NCI-H2196 (cell line): ENCODE measurements around the gene HS1BP3.

ENCODE experiments used
- DNase-seq: peaks from one replicate; lab custom pipeline; 2025; ENCODE audit not compliant: unreplicated experiment; lab: John Stamatoyannopoulos, UW

Gene HS1BP3

DNA sequence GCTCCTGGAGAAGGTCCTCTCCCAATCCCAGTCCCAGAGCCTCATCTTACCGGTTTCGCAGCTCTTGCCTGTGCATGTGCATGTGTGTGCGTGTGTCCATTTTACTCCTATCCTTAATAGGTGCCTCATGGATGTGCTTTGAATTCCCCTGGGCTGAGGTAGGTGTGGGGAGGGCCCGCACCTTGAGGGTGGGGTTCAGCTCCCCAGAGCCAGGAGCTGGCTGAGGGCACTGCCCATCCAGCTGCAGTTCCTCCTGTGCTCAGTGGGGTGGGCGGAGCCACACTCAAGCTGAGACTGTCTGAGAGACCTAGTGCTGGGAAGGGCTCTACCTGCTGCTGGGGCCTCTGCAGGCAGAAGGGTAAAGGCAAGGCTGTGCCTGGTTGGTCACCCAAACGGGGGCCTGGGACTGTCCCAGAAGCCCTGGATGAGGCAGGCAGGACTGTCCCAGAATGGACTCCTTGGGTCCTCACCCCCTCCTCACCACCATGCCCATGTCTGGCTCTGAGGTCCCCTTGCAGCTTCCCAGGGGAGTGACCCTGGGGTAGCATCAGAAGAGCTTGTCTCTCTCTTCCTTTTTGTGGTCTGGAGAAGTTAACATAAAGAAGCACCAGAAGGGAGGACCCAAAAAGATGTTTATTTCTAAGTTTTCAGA is 24.9 kb upstream of the HS1BP3 start:
- DNase-seq: no peak

DNA sequence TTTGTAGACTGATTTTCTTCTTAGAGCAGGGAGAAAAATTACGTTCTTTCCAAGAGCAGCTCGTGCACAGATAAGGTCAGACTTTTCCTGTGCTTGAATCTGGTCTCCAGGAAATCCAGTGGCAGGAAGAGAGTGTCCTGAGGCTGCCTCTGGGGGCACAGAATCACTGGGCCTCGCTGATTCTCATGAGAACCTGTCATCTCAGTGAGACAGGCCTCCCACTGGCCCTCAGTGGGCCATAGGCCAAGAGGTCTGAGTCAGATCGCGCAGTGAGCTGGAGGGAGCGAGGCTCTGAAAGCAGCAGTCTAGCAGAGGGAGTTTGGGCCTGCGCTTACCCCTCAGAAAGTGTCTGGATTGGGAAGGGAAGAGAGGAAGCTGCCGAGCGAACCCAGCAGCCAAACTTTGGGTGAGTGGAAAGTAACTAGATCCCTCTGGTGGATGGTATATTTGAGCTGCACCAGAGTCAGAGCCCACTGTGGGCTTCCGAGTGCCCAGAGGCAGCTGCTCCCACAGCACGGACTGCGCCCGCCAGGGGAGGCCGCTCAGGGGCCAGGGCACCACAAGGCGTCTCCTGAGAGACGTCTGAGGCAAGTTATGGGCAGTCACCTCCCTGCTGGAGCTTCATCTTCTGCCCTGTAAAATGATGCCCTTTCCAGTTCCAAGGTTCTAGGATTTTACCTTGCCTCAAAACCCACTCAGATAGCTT is 24.2 kb upstream of the HS1BP3 start:
- no peak for DNase-seq

DNA sequence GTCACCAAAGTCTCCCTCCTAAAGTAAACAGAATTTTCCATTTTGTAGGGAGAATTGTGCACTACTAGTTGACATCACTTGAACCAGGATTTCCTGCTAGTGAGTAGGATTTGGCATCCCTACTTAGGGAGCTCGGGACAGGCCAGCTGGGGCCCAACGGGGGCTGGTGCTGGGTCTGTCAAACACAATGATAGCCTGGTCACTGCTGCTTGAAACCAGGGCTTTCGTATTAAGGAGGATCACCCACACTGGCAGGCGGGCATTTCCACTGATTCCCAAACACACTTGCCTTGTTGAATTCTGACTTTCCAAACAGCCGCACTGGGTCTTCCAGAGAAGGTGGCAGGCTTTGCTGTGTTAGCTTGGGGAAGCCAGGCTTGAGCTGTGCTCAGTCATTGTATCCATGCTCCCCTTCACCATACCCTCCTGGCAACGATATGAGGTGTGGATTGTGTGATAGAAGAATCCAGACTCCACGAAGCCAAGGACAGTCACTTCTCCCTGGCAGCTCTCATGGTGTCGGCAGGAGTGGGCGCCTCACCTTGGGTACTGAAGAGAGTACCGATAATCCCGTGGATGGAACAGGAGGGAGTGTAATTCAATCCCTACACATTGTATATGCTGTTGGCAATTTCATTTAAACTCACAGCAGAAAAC is 23.5 kb upstream of the HS1BP3 start:
- no peak for DNase-seq

DNA sequence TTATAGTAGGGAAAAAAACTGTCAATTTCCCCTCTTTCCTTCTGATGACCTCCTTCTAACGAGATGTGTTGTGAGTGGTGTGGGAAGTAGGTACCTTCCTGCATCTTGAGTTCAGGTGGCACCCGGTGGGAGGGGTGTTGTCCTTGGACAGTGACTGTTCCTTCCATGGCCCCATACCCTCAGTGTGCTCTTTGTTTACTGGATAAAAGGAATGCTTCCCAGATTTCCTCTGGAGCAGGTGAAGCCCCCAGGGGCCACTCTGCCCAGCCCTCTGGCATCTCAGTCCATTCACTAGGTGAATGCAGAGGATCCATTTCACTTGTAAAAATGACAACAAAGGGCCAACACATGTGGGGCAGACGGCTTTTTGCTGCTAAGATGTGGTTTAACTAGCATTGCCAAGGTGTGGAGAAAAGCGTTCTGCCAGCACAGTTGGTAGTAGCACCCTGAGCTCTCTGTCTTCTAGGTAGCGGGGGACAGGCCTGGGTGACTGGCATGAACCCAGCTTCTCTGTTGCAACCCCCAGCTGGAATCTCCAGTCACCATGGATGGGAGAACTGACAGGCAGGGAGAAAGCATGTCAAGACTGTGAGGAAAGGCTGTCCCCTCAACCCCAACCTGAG is 22.9 kb upstream of the HS1BP3 start:
- DNase-seq: no peak

DNA sequence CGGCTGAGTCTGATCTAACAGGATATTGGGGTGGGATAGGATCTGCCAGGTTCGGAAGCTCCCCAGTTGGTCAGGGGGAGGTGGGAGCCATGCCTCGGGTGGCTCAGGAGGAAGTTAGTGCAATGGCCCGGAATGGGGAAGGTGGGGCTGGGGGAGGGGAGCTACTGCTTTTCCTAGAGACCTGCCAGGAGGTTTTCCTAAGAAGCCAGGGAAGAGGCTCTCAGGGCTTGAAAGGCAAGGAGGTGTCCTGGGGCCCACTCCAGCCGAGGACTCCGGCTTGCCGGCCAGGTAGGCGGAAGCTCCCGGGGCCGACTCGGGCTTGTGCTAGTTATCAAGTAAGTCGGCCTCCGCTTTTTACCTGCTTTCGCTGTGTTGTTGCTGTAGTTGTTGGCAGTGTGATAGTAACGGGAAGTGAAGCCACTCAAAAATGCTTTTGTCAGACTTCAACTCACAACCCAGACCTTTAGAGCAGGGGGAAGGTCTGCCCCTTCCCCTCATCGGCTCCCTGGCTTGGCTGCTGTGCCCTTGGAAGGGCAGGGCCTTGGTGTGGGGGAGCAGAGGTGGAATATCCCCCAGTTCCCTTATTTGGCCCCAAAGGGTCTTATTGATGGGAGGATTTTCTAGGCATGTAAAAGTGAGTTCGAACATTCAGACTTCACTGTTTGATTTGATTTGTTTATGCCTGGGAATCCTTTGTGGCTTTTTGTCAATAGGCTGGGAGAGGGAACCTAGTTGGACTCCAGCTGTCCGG is 21.5 kb upstream of the HS1BP3 start:
- no peak for DNase-seq

DNA sequence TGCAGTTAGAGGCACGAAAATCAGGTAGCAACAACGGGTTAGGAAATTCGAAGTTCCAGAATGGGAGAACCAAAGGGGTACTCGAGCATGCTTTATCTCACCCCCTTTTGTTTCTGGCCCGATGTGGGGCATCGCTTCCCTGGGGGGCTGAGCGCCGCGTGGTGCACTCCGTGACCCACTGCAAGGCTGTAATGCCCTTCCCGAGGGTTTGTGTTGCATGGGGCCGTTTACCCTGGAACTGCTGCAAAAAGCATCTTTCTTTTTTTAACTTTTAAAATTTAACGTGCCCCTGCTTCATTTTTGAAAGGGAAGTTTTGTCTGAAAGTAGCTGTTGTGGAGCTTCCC is 20.8 kb upstream of the HS1BP3 start:
- DNase-seq: no peak

DNA sequence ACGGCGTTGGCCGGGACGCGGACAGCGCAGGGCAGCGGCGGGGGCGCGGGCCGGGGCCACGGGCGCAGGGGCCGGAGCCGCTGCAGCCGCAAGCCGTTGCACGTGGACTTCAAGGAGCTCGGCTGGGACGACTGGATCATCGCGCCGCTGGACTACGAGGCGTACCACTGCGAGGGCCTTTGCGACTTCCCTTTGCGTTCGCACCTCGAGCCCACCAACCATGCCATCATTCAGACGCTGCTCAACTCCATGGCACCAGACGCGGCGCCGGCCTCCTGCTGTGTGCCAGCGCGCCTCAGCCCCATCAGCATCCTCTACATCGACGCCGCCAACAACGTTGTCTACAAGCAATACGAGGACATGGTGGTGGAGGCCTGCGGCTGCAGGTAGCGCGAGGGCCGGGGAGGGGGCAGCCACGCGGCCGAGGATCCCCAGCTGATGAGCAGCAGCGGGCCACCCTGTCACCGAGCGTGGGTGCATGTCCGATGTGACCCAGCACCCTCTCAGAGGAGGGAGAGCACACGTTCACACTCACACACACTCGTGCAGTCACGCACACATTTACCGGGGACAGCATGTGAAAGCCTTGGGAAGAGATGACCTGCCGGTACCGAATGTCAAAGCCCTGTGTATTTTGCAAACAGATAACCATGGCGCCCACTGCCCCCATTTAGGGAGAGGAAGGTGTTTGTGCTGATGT is 20.3 kb upstream of the HS1BP3 start:
- no peak for DNase-seq

DNA sequence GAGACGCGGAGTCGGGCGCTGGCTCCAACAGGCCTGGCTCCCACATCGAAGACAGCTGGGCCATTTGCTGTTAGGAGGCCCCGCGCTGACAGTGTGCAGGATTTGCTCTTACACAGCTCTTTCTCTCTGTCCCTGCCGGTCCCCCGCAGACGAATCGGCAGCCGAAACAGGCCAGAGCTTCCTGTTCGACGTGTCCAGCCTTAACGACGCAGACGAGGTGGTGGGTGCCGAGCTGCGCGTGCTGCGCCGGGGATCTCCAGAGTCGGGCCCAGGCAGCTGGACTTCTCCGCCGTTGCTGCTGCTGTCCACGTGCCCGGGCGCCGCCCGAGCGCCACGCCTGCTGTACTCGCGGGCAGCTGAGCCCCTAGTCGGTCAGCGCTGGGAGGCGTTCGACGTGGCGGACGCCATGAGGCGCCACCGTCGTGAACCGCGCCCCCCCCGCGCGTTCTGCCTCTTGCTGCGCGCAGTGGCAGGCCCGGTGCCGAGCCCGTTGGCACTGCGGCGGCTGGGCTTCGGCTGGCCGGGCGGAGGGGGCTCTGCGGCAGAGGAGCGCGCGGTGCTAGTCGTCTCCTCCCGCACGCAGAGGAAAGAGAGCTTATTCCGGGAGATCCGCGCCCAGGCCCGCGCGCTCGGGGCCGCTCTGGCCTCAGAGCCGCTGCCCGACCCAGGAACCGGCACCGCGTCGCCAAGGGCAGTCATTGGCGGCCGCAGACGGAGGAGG is 19.6 kb upstream of the HS1BP3 start:
- DNase-seq: no peak

DNA sequence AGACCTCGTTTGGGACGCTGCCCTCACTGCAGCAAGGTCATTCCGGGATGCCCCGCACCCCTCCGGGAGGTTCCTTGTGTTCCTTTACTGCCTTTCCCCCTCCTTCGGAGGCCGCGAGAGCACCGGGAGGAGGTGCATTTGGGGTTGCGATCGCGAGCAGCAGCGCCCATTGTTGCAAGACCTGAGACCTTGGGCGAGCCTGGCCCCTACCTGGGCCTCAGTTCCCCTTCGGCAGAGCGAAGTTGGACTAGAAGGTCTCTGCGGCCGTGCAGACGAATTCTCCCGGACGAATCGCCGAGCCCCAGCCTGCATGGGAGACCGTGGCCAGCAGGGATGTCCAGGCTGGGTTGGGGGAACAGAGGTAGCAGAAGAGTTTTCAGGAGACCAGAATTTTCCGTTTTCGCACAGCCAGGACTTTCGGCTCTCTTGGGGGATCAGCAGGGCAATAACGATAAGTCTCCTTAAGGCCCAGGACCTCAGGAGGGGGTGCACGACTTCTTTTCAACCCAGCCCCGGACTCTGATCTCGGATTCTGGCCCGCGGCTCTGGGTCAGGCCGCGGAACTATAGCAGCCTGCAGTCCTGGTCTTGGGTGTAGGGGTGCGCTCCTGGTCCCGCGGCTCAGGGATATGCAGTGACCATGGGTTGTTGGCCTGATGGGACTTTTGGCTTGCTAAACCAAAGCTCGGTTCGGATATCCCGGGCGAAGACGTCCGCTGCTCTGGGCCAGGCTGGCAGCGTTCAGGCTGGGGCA is 18.8 kb upstream of the HS1BP3 start:
- no peak for DNase-seq

DNA sequence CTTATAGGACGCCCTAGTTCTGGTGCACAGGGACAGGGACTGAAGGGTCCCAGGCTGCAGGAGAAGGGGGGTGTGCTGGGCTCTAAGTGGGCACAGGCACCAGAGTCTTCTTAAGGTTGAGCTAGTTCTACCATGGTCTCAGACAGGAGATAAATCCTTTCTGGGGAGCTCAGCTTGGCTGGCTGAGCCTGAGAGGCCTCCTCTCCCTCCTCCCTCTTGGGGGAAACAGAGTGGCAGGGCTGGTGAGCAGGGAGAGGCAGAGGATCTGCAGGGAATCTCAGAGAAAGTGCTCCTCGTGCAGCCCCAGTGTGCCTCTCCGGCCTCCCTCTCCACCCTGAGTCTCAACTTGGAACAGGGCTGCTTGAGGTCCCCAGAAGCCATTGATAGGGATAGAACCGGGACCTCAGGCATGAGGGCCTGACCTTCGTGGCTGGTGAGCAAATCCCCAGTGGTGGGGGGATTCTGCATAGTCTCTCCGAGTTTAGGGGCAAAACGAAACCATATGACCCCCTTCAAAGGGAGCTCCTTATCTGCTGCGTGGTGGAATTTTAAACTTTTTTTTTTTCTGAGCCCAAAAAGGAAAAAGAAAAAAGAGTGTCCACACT is 18.1 kb upstream of the HS1BP3 start:
- no peak for DNase-seq

DNA sequence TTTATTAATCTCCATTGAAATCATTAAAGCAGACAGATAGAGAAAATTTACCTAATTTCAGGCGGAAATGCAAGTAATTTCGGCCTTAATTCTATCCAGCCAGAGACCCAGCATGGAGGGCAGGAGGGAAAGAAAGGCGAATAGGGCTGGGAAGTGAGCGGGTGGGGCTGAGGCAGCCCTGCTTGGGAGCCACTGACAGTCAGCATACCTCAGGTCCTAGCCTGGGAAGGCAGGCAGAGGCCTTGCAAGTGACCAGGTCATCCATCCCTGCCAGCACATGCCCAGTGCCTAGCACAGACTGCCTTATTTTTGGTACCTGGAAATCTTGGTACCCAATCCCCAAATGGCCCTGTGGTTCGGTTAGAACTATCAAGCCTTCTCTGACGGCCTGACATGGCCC is 17.6 kb upstream of the HS1BP3 start:
- no peak for DNase-seq

DNA sequence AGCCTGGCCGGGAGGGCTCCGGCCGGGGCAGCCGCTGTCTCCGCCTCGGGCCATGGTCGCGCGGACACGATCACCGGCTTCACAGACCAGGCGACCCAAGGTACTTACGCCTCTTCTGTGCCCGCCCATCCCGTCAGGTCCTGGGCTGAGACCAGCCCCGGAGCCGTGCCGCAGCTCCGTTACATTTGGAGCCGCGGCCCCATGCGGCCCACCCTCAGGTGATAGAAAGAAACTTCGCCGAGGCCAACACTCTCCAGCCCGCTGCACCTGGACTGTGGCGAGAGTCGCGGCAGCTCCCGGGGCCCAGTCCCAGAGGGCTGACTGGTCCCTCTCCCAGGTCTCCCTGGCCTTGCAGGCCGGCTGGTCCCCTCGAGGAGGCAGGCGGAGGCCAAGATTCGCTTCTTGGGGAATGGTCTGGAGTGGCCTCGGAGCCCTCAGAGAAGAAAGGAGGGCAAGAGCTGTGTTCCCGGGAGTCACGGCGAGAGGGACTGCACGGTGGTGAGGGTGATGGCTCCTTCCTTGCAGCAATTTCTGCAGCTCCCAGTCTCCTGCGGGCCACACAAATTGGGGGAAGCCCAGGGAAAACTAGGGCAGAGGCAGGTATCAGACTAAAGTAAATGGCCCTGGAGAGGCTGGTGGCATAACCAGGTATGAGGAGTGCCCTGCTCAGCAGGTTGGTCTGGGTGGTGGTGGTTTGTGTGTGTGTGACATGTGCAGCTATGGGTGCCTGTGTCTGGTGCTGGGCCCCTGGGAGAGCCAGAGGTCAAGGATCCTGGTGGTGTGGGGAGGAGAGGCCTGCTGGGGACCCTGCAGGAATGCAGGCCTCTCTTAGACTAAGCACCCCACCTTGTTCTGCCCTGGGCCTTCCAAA is 16.9 kb upstream of the HS1BP3 start:
- no peak for DNase-seq

DNA sequence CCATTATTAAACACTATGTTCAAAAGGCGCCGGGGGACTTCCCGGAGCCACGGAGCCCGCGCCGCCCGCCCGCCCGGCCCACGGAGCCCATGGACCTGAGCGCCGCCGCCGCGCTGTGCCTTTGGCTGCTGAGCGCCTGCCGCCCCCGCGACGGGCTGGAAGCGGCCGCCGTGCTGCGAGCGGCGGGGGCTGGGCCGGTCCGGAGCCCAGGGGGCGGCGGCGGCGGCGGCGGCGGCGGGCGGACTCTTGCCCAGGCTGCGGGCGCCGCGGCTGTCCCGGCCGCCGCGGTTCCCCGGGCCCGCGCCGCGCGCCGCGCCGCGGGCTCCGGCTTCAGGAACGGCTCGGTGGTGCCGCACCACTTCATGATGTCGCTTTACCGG is 16.2 kb upstream of the HS1BP3 start:
- no peak for DNase-seq

DNA sequence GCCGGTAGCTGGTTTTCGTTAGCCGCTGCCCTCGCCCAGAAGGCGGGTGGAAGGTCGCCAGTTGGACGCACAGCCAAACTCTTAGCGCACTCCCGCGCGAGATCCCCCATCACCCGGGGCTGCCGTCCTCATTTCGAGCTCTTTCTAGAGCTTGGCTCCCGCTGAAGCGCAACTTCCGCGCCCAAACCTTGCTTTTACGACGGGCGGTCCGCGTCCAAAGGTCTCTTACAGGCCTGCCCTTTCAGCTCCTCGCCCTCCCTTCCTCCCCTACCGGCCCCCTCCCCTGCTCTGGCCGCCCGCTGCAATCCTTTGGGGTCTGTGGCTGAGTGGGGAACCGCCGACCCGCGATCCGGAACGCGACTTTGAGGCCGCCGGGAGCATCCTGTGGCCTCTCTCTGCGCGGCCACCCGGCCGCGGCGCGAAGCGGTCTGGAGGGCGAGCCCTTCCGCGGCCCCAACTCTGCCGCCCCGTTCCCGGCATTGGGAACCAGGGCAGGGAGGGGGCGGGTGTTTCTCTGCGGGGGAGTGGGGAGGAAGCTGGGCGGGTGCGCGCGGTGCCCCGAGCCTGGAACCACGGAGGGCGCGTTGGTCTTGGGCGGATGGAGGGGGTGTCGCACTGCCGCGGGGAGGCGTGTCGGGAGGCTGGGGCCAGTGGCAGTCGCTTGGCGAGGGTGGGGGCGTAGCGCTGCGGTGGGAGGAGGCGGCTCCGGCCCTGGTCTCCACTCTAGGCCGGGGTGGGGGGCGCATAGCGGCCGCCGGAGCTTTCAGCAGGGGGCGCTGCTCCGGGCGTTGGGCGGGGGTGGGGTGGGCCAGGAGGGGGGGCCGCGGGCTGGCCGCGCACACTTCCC is 15.6 kb upstream of the HS1BP3 start, which contains the start of gene GDF7:
Gene GDF7 (plus strand): TSS at position 841 of the 847 bp plus-strand sequence. CDS start 96 bp downstream, outside the sequence.
- DNase-seq: no peak

DNA sequence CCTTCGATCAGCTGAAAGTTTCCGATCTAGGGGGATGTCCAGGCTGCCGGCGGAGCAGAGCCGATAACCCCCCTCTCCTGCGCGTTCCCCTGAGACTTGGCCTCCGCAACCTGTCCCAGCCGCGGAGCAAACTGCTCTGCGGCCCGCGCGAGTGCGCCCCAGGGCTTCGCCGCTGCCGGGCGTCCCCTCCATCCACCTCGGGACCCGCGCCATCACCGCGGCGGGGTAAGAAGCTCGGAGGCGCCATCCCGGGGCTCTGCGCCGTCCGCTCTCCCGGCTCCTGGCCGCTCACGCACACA is 15.1 kb upstream of the HS1BP3 start:
- no peak for DNase-seq

DNA sequence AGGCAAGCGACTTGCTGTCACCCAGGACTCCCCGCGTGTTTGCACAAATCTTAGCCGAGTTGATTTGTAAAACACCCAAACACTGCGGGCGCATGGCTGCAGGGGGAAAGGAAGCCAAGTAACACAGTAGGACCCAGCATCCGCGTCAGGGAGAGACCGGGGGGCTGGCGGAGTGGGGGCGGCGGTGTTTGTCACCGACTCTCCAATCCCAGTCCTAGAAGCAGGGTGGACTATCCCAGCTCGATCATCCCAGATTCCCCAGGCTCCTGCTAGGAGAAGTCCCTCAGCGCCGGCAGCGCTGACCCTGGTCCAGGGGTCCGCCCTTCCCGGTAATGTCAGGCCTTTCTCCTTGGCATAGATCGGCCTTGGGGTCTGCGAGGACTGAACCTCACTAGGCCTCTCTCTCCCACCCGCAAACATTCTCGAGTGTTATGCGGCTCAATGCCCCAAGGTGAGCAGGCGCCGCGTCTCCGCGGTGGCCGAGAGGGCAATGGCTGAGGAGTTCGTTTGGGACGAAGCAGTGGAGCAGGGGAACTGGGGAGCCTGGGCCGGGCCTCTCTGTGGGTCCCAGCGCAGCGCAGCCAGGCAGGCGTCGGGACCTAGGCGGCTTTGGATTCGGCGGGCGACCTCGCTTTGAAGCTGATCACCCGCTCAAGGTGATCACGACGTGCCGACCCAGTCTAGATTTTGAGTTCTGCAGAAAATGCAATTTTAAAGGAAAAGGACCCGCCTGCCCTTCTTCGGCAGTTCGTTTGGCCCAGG is 14.5 kb upstream of the HS1BP3 start:
- no peak for DNase-seq
